ENCODE results near the gene TP53BP1. TPM values are rescaled to one million over a fixed set of nuclear protein-coding genes. Genes with fewer than 3 reads are reported as not detected.

TP53BP1 gene
- polyA plus RNA-seq, 1 experiment = 85.6 TPM

GRCh38 chr15:43383070-43383469, 109.9 kb downstream of the TP53BP1 start:
- Histone ChIP-seq H3K27me3 (ENCODE audit: control insufficient read depth, insufficient read depth, low read length) (no peaks in the 10 kb centered on the region), H3K27ac (ENCODE audit: low read depth, low read length) (no peak overlapping the region), H3K9me3 (ENCODE audit: control insufficient read depth, insufficient read depth, low read length) (no peaks in the 10 kb centered on the region), H3K4me3 (ENCODE audit: low read depth, low read length) (no peak overlapping the region)
- ChIA-PET CTCF (no interaction called here), POLR2A (no interaction called here)
- TF ChIP-seq CTCF (IDR thresholded peaks at IDR 0.05; ENCODE audit: low read depth, low read length) = no peak
- peak; percentile 7 for DNase-seq (ENCODE audit: low read depth, low spot score)

- H3K27me3 ChIP-seq (ENCODE audit: control insufficient read depth, insufficient read depth, low read length) = no peaks in the 10 kb centered on the region
- no peak overlapping the region for H3K27ac ChIP-seq (ENCODE audit: low read depth, low read length)
- ChIA-PET CTCF (no interaction called here), POLR2A (no interaction called here)
- H3K4me3 ChIP-seq (ENCODE audit: low read depth, low read length) = no peak overlapping the region
- DNase-seq (ENCODE audit: low read depth, low spot score) = no peak
- no peaks in the 10 kb centered on the region for H3K9me3 ChIP-seq (ENCODE audit: control insufficient read depth, insufficient read depth, low read length)
- TF ChIP-seq CTCF (IDR thresholded peaks at IDR 0.05; ENCODE audit: low read depth, low read length) = no peak
Measured at GRCh38 chr15:43382310-43382709, 110.6 kb downstream of the TP53BP1 start.

- no peak for TF ChIP-seq CTCF (IDR thresholded peaks at IDR 0.05; ENCODE audit: low read depth, low read length)
- CTCF ChIA-PET = no interaction called here
- no peaks in the 10 kb centered on the region for H3K9me3 ChIP-seq (ENCODE audit: control insufficient read depth, insufficient read depth, low read length)
Measured at GRCh38 chr15:43378601-43379000, 114.4 kb downstream of the TP53BP1 start.

GRCh38 chr15:43376017-43376705, 116.8 kb downstream of the TP53BP1 start:
- H3K27ac ChIP-seq (ENCODE audit: low read depth, low read length) = no peak overlapping the region
- CTCF ChIA-PET = interaction anchor here (0.8 to 2.2 kb wide), 13 partner anchors 8 to 375 kb away, joined by 3 to 13 read pairs (median 4); no protein-coding TSS in a partner anchor
- DNase-seq (ENCODE audit: low read depth, low spot score) = no peak
- no peaks in the 10 kb centered on the region for H3K27me3 ChIP-seq (ENCODE audit: control insufficient read depth, insufficient read depth, low read length)
- no peak overlapping the region for H3K4me3 ChIP-seq (ENCODE audit: low read depth, low read length)
- TF ChIP-seq CTCF (IDR thresholded peaks at IDR 0.05; ENCODE audit: low read depth, low read length) = peak; percentile 80
- POLR2A ChIA-PET = no interaction called here
- H3K9me3 ChIP-seq (ENCODE audit: control insufficient read depth, insufficient read depth, low read length) = no peaks in the 10 kb centered on the region; the same call in 1 of the 2 replicates

More at GRCh38 chr15:43378601-43379000, 114.4 kb downstream of the TP53BP1 start:
- Histone ChIP-seq H3K27ac (ENCODE audit: low read depth, low read length) (no peak overlapping the region), H3K4me3 (ENCODE audit: low read depth, low read length) (no peak overlapping the region), H3K27me3 (ENCODE audit: control insufficient read depth, insufficient read depth, low read length) (no peaks in the 10 kb centered on the region)
- no peak for DNase-seq (ENCODE audit: low read depth, low spot score)
- POLR2A ChIA-PET = no interaction called here

All from AG04450 (cell line).